SK-N-DZ (cell line): Measurements from ENCODE around the gene LRFN2.

Experiments
- DNase-seq: peaks from one replicate; pipeline ENCODE4 v3.0.0-alpha.2; 2015; ENCODE audit warnings: low spot score

LRFN2 gene

DNA sequence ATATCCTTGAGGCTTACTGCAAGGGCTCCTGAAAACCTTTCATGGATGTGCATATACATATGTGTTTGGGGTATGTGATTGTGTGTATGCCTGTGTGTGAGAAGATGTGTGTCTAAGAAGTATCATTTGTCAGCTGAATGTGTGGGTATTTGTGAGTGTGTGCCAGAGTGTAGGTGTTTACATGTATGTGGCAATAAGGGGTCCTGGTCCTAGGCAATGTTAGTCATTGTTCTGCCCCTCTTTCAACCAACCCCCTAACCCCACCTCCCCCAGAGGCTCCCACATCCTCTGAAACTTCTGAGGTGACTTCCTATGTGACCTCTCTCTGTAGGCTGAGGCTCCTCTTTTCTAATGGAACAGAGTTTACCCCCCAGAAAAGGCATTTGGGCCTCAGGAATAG lies 186.4 kb downstream of the LRFN2 start:
- no peak for DNase-seq

DNA sequence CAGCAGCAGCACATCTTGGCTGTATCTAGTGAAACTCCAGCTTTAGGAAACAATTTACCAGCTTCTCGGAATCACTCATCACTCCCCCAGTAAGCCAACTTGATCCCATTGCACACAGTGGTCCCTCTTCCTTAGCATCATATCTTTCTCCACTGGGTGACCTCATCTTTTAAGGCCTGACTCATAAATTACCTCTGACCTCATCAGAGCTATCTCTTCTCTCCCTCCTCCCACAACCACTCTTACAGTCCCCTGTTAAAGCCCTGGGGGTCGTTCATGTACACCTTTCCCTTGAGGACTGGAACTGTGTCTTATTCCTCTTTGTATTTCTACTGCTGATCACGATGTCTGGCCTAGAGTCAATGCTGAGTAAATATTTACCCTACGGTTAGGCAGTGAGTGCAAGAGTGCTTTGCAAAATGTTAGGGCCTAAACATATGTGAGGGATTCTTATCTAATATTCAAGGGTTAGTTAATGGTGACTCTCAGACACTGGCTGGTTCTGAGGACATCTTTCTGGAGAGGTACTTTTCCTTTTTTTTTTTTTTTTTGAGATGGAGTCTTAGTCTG lies 187.2 kb downstream of the LRFN2 start:
- DNase-seq = no peak

DNA sequence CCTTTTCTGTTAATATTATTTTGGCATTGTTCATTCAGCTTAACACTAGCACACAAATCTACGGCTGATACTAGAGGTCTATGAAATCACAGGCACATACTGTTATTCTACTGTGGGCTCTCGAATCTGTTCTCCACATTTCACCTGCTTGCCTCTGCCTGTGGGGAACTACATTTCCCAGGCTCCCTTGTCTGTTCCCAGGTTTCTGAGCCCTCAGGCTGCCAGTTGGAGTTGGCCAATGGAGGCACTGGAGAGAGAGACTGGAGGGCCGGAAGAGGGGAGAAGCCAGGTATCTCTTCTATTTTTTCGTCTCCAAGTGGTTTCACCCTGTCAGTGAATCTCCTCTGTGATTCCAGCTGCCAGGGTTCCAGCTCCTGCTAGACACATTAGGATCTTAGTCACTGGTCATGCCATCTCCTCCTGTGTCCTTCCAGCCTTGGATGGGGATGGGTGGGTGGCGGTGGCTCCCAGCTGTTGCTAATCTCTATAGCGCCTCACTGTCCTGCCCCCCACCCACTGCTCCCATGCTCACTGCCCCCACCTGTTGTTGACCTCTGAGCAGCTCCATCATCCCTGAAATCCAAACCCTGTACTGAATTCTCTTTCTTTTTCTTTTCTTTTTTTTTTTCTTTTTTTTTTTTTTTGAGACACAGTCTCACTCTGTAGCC lies 188.2 kb downstream of the LRFN2 start:
- peak; percentile 10 for DNase-seq

DNA sequence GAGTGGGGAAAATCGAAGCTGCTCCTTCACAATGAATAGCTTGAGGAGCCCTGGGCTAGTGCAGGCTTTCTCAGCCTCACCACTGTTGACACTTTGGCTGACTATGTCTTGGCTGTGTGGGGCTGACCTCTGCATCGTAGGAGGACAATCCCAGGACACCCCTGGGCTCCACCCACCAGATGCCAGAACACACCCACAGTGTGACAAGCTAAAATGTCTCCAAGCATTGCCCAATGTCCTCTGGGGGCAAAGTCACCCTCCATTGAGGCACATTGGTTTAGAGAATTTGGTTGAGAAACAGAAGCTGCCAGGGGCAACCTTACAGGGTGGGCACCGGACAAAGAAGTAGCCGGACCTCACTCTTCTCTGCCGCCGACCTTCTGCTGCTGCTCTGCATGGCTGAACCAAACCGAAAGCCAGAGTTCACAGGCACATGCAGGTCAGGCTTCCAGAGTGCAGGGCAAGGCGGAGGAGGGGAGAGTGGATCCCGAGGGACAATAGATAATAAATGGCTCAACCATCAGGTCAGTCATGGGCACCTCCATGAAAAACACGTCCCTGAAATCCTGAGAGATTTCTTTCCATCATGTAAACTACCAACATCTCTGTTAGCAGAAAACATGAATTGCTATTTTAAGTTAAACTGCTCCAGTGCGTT lies 189.0 kb downstream of the LRFN2 start:
- DNase-seq = no peak

DNA sequence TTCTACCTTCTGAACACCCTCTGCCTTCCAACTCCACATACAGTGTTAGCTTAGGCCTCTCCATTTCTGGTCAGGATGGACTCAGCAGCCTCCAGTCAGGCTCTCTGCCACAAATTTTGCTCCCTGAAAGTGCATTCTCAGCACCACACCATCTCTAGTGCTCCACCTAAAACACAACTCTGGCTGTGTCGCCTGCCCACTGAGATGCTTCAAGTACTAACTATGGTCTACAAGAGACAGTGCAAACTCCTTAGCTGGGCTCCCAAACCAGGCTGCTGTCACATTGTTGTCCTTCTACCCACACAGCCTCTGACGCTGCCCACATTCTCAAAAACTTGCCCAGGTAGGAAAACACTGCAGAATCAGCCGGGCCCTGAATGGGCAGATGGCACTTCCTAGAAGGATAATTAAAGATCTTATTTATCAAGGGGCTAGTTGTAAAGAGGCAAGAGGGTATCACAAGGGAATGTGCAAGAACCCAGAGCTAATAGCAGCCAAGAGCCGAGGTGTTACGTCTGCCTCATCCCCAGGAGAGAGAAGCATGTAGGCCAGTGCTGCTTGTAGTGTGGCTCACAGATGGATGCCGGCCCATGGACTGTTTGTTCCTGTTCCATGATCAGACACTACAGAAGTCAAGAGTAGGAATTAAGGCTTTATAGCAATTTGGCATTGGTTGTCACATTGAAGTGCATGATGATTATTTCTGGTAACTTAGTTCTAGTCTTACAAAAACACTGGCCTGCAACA lies 189.7 kb downstream of the LRFN2 start:
- DNase-seq = no peak

DNA sequence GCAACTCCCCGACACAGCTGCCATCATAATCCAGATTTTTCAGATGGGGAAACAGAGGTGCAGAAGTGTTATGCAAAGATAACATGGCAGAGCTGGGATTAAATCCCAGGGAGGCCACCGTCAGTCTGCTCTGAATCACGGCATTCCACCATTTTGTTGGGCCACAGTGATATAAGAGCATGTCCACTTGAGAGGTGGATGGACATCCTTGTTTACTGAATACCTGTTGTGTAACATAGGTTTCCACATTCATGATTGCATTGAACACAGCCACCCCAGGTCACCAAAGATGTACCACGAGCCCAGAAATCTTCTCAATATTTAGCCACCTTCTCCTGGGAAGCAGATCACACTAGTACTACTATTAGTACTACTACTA lies 191.5 kb downstream of the LRFN2 start:
- no peak for DNase-seq

DNA sequence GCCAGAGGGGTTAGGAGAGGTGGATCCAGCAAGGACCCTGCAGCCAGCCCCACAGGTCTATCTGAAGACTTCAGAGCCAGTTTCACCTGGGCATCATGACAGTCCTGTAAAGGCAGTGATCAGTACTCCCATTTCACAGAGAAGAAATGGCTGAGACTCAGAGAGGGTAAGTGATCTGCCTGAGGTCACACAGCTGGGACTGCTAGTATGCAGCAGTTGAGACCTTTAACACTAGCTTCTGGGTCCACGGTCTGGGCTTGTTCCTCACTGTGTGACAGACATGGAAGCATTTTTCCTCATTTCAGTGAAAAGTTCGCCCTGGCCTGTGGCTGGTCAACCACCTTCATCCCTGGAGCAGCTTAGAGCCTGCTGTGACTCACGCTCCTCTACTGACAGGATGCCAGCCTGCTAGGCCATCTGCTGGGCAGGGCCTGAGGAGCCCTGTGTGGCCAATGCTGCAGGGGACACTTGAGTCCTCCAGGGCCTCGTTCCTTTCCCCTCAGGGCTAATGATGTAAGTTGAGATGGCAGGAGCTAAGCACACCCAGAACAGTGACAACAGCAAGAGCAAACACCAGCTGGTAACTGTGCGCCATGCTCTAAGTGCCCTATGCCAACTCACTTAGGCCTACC lies 192.0 kb downstream of the LRFN2 start:
- no peak for DNase-seq

DNA sequence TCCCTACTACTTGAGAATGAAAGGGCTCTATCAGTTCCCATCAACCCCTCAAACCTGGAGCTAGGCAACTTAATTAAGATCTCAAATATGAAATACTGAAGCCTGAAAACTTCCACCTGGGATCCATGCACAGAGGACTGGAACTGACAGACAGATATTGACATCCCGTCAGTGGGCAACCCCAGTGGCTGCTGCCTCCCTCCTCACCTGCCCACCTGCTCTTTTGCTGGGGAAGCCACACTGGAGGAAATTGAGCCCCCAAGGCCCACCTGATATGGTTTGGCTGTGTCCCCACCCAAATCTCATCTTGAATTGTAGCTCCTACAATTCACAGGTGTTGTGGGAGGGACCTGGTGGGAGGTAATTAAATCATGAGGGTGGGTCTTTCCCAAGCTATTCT lies 192.8 kb downstream of the LRFN2 start:
- no peak for DNase-seq

DNA sequence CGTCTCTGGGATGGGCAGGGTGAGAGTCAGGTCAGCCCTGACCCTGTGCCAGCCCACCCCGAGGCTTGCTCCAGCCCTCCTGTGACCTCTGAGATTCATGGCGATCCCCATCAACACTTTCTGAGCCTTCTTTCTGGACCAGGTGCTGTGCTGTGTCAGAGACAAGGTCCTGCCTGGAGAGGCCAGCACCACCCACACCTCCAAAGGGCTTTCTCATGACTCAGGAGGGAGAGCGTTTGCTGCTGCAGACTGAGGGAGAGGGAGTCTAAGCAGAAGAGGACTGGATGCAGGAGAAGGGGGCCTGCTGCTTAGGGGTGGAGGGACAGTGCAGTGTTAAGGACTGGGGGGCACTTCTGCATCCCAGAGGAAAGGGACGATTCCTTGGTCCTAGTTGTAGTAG lies 193.5 kb downstream of the LRFN2 start:
- DNase-seq = no peak

DNA sequence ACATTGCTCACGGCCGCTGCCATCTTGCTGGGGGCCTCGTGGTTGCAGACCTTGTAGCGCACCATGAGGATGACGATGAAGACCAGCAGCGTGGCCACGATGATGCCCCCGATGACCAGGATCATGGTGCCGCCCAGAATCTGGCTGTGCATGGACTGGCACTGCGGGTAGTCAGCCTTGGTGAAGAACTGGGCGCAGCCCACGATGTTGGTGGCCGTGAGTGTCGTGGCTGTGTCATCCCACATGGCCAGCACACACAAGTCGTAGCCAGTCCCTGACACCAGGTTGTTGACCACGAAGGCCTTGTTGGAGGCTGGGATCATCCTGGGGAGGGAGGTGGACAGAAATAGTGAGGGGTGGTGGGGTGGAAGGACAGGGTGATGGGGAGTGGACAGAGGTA lies 194.6 kb downstream of the LRFN2 start:
- no peak for DNase-seq

DNA sequence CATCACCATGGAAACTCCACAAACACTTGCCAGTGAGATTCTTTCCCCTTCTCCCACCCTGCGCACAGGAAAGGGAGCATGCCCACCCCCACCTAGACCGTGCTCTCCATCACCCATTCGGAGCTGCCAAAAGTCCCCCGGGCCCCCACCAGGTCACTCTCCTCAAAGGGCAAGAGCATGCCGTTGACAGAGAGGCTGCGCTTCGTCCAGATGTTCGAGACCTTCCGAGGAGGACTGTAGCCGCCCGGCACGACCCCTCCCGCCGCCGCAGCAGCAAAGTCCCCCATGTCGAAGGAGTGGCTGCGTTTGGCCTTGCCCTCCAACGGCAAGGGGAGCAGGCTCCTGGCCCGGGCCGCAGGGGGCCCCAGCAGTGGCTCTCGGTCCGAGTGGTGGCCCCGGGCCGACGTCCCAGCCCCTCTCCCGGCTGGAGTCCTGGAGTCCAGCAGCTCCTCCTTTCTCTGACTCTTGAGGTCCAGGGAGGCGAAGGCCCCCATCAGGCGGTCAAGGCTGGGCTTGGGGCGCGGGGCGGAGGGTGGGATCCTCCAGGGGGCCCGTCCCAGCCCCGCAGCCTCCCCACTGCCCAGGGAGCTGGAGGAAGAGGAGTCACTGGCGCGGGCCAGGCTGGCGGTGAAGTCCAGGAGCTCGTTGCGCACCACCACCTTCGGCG lies 195.2 kb downstream of the LRFN2 start:
- no peak for DNase-seq

DNA sequence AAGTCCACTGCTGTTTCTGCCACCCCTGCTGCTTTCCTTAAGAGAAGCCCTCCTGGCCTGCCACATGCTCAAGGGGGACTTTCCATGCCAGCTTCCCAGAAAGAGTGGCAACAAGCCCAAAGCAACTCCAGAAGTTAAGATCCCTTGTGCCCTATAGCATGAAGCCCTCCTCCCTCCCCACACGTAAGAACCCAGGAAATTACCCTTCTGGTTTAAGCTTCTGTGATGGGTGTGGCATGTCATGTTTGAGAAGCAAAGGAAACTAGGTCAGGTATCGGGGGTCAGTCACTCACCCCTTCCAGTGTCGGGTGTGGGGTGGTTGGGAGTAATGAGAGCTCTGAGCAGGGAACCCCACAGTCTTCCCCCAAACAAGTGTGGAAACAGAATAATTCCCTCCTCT lies 196.1 kb downstream of the LRFN2 start:
- DNase-seq = no peak

DNA sequence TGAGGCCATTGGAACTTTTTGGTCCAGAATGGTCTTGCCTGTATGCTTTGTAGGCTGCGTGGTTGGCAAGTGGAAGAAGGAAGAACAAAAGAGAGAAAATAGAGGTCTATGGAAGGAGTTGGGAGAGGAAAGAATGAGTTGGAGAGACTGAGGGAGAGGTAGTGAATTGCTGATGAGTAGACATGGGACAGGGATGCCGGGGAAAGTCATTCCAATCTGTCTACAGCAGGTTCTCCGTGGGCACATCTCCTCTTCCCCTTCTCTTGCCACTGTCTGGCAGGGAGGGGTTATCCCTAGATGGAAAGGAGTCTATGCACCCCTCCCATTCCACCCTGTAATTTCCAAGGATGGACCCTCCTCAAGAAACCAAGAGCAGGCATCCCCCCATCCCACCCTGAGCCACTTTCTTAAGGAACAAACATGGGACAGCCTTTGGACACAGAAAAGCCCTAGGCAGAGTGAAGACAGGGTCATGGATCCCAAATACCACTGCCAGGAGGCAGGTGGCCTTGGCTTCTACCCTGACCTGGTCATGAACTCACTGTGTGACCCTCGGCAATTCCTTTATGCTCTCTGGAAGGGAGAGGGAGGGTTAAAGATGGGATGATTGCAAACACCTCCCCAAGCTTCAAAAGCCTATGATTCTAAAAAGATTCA lies 196.9 kb downstream of the LRFN2 start:
- DNase-seq = no peak

DNA sequence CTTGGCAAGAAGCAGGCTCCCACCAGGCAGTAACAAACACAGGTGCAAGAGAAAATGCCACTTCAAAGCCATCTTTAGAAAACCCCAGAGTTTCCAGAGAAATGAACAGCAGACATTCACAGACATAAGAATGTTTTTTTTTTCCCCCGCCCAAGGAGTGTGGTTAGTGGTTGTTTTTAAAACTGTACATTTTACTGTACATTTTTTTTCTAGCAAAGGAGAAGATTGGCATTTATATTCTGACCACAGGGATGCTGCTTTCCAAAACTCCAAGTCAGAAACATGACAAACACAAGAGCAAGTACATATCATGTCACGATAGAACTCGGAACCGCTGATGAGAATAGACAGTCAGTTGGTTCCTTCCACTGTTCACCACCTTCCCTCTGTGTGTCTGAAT lies 197.9 kb downstream of the LRFN2 start:
- DNase-seq = no peak

DNA sequence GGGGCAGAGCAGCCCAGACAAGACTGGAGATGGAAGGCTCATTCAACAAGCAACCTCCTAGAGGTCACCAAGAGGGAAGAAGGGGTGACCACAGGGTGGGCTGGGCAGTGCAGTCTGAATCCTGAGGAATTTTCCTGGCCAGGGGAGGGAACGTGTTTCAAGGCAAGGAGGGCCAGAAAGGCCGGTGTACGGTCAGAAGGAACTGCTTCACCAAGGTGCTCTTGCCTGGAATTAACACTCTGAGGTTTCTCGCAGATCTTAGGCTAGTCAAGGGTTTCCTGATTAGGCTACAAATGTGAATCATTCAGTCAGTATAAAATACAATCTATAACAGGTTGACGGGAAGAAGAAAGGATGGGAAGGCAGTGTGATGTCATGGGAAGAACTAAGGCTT lies 199.3 kb downstream of the LRFN2 start:
- no peak for DNase-seq

DNA sequence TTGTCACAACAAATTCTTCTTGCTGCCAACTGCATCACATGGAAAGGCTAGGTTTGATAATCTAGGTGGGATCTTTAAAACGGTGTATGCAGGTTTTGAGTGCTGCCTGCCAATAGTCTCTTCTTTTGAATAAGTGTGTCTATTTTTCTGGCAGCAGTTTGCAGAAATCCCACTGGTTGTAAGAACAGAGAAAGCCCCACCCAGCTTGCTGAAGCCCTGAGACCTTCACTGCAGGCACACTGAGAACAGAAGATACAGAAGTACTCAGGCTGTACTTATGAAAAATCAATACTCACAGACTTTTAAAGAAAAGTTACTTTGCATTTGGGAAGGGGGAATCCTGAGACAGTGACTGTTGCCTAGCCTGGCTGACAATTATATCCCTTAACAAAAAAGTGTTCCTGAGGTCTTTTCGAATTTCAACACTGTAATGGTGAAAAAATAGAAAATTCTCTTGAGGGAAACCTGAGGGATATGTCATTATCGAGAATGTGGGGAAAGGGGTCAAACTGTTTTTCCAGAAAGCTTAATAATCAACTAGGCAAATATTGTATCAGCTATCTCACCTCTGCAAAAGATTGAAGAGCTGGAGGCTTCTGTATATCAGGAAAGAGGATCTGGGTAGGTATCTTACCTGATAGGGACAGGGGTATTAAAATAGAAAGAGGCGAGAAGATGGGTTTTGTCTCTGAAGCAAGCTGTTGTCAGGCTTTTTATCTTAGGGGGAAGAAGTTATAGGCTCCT lies 199.9 kb downstream of the LRFN2 start:
- DNase-seq = no peak

DNA sequence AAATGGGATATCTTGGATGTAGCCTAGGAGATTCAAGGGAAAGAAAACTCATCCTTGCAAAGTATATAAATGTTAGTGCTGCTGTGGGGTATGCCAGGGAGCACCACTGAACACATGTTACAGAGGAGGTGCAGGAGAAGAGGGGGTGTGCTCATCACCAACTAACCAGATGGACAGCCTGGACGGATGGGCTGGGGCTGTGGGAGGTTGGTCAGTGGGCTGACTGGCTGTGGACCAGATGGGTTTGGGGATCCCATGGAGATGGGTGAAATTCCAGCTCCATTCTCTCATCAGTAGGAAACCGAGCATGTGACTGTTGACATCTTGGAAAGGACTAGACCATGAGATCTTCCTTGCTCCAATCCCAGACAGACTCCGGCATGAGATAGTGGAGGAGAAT lies 201.0 kb downstream of the LRFN2 start:
- DNase-seq = no peak

DNA sequence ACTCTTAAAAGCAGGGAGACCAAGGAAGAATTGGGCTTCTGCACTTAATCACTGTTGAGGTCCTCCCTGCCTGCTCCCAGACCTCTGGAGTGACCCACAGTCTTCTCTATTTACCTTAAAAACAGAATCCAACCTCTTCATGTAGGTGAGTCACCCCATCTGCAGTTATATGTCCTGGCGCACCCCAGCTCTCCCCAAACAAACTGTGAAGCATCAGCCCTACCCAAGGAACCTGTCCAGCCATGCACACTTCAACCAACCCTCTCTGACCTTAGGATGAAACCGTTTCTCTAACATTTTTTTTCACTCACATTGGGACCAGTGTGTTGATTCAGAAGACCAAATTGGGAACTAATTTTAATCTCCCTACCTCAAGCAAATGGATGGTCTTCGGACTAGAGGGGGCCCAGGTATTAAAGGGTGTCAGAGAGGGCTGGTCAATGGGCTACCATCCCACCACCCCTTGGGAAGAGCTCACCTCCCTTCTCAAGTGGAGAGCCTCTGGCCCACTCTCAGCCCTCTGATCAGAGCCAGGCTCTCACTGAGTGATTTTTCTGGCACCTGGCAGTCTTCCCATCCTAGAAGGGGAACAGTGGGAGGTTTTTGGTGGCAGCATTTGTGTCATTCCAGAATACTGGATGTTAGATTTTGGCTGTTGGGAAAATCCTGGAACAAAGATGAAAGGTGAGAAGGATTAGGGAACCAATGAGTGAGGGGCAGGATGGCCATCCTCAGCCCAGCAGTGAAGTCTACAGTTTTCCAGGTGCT lies 203.6 kb downstream of the LRFN2 start:
- no peak for DNase-seq

DNA sequence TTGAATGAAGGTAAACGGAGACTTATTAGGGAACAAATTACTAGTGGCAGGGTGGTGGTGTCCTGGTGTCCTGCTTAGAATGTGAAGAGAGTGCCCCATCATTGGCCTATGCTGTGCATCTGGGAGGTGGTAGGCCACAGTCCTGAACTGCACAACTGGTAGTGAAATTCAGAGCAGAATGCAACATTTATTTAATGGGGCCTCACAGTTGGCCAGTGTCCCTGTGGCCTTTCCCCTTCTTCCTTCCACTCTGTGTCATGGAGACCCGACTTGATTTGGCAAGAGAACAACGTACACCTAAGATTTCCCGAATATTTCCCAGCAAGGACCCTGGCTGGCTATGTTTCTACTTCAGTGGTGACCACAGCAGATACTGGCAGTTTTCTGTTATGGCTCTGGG lies 206.9 kb downstream of the LRFN2 start:
- no peak for DNase-seq

DNA sequence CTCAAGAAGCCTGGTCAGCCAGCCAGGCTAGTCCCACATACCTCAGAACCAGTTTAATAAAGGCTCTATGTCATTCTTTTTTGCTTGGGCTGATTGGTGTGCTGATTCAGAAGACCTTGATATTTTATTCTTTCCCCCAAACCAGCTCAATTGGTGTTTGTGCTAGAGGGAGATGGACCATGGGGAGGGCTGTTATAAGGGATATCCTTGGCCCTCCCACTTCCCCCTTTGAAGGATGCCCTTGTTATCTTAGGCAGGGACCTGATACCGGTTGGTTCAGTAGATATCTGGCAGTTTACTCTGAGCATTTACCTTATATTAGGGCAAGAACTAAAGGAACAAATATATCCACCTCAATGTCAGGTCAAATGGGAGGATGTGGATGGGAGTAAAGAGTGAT lies 207.4 kb downstream of the LRFN2 start:
- DNase-seq = no peak
